SKM-1 treated with dmso at 0.1 percent for 144 hours (cell line): ENCODE results near the gene TTC7B.
"Not testable (repeated sequence)": the region's sequence is repeated elsewhere in the genome, so short reads cannot be mapped to it uniquely, and the experiment has no call there.

Source experiments
- DNase-seq: peaks from one replicate; lab custom pipeline; 2025; ENCODE audit not compliant: unreplicated experiment; lab: John Stamatoyannopoulos, UW

Gene TTC7B

GRCh38 chr14:90536511-90537191 lies 279.6 kb downstream of the TTC7B start:
- DNase-seq = no peak

- peak; percentile 12 for DNase-seq
Observed at GRCh38 chr14:90536092-90536491, 280.1 kb downstream of the TTC7B start.

GRCh38 chr14:90535556-90536090 lies 280.6 kb downstream of the TTC7B start:
- no peak for DNase-seq

GRCh38 chr14:90534838-90535555 lies 281.2 kb downstream of the TTC7B start:
- no peak for DNase-seq

- DNase-seq = no peak
Observed at GRCh38 chr14:90534091-90534837, 282.0 kb downstream of the TTC7B start.

GRCh38 chr14:90533591-90534021 lies 282.6 kb downstream of the TTC7B start:
- no peak for DNase-seq

GRCh38 chr14:90532826-90533525 lies 283.3 kb downstream of the TTC7B start:
- no peak for DNase-seq

GRCh38 chr14:90531497-90531896 lies 284.7 kb downstream of the TTC7B start:
- no peak for DNase-seq

GRCh38 chr14:90530523-90530922 lies 285.7 kb downstream of the TTC7B start:
- no peak for DNase-seq

- no peak for DNase-seq
Observed at GRCh38 chr14:90527978-90528377, 288.3 kb downstream of the TTC7B start.

- not testable (repeated sequence) for DNase-seq
Observed at GRCh38 chr14:90526536-90526935, 289.7 kb downstream of the TTC7B start.

GRCh38 chr14:90525353-90526028 lies 290.7 kb downstream of the TTC7B start:
- DNase-seq = not testable (repeated sequence)

GRCh38 chr14:90523961-90524875 lies 292.0 kb downstream of the TTC7B start:
- no peak for DNase-seq

GRCh38 chr14:90523544-90523943 lies 292.7 kb downstream of the TTC7B start:
- no peak for DNase-seq

- DNase-seq = no peak
Observed at GRCh38 chr14:90522571-90523191, 293.5 kb downstream of the TTC7B start.

- no peak for DNase-seq
Observed at GRCh38 chr14:90521930-90522483, 294.2 kb downstream of the TTC7B start.

GRCh38 chr14:90521084-90521929 lies 294.9 kb downstream of the TTC7B start:
- no peak for DNase-seq

GRCh38 chr14:90520326-90520725 lies 295.9 kb downstream of the TTC7B start:
- DNase-seq = no peak
